ENCODE results near the gene FAM131A.

- TF ChIP-seq ZNF143 (CRISPR knock-in tag; IDR thresholded peaks at IDR 0.05) (no peak), CTCF (IDR thresholded peaks at IDR 0.05 in 2 of 3, conservative IDR thresholded peaks at IDR 0.05 in 1 of 3; ENCODE audit: insufficient read depth in 2 of 3, low read depth in 1 of 3, low read length in 3 of 3) (no peak), ZNF121 (CRISPR knock-in tag; conservative IDR thresholded peaks at IDR 0.05) (no peak), MAFG (tag; conservative IDR thresholded peaks at IDR 0.05) (no peak), MYC (IDR thresholded peaks at IDR 0.05; ENCODE audit: low read depth, low read length) (no peak), MYC (CRISPR knock-in tag; IDR thresholded peaks at IDR 0.05; ENCODE audit: borderline replicate concordance, low read depth) (no peak)
- TF ChIP-seq, protein P1, sequence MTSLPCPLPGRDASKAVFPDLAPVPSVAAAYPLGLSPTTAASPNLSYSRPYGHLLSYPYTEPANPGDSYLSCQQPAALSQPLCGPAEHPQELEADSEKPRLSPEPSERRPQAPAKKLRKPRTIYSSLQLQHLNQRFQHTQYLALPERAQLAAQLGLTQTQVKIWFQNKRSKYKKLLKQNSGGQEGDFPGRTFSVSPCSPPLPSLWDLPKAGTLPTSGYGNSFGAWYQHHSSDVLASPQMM (CRISPR knock-in tag; IDR thresholded peaks at IDR 0.05) = no peak
Measured at GRCh38 chr3:184296616-184297015, 40.8 kb upstream of the FAM131A start.
